ENCODE results near the gene SOX4.
"Not testable (repeated sequence)": the region's sequence is repeated elsewhere in the genome, so short reads cannot be mapped to it uniquely, and the experiment has no call there.

SOX4 gene

DNA sequence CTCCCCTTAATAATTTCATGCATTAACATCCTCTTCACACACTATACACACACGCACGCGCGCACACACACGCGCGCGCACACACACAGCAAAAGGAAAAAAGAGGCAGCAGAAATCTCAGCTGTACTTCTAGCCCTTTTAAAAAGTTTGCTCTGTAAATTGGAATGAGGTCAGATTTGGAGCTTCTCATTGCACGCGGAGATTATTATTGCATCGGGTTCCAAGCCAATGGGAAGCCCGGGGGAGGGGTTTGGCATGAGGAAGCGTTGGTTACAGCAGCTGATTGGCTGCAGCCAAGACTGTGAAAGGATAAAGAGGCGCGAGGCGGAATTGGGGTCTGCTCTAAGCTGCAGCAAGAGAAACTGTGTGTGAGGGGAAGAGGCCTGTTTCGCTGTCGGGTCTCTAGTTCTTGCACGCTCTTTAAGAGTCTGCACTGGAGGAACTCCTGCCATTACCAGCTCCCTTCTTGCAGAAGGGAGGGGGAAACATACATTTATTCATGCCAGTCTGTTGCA lies at the start of gene SOX4:
TSS of gene SOX4 (plus strand) at position 340 of the 515 bp plus-strand sequence. CDS start 784 bp downstream, outside the sequence.
- peak; percentile 96 for DNase-seq (ENCODE audit: low spot score)

GRCh38 chr6:21552286-21552685 lies 41.3 kb upstream of the SOX4 start:
- DNase-seq (ENCODE audit: low spot score) = not testable (repeated sequence)

DNA sequence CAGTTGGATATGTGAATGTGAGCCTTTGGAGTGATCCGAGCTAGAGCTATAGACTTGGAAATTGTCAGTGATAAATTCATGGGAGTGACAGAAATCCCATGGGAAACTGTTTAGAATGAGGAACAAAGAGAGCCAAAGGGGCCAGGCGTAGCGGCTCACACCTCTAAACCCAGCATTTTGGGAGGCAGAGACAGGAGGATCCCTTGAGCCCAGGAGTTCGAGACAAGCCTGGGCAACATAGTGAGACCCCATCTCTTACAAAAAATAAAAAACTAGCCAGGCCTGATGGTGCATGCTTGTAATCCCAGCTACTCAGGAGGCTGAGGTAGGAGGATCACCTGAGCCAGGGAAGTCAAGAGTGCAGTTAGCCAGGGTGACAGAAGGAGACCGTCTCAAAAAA lies 39.3 kb upstream of the SOX4 start:
- DNase-seq (ENCODE audit: low spot score) = no peak

DNA sequence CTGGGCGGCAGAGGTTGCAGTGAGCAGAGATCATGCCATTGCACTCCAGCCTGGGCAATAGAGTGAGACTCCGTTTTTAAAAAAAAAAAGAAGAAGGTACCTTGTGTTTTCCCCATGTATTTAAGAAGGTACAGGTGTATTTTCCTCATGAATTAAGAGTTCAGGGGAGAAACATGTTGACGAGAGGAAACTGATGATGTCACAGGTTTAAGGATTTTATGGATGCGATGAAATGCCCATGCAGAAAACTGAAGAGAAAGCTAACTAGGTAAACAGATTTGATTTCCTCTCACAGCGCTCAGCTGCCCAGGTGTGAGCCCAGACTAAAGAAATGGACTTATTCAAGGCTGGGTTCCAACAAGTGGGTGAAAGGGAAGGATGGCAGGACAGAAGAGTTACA lies 38.4 kb upstream of the SOX4 start:
- no peak for DNase-seq (ENCODE audit: low spot score)

DNA sequence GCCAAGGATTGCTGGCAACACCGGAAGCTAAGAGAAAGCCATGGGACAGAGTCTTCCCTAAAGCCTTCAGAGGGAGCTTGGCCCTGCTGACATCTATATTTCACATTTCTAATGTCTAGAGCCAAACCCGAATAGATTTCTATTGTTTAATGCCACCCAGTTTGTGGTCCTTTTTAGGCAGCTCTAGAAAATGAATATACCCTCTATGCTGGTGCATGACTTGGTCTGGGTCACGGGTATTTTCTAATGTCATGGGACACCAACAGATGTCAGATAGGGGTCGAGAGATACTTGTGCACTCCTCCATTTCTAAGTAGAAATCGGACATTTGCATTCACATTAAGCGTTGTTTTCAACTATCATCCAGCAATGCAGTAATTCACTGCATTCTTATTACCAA lies 37.0 kb upstream of the SOX4 start:
- DNase-seq (ENCODE audit: low spot score) = no peak

DNA sequence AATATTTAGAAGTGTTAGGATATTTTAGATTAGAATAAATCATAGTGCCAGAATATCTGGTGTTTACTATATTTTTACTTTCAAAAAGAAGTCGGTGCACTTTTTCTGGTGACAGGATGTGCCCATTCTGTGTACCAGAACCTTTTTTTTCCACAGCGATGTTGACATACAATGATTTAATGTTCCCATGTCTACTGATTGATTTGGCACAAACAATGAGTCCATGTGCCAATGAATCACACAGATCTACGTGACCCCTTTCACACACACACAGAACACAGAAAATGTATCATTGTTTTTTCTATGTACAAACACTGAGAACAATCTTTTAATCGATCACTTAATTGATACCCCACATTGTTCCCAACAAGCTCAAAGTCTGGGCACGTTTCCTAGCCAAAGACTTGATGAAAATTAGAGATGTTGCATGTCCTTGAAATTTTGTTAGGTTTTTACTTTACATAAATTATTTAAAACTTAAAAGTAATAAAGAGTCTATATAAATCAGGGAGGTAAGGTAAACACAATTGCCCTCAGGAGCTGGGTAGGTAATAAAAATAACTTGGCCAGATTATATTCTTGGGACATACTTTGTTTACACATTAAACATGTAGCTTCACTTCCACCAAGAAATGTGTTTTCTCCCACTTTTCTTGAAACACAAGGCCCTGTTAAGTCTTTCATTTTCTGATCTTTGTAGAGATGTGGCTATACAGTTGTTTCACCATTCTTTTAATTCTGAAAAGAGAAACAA lies 36.4 kb upstream of the SOX4 start:
- DNase-seq (ENCODE audit: low spot score) = no peak

DNA sequence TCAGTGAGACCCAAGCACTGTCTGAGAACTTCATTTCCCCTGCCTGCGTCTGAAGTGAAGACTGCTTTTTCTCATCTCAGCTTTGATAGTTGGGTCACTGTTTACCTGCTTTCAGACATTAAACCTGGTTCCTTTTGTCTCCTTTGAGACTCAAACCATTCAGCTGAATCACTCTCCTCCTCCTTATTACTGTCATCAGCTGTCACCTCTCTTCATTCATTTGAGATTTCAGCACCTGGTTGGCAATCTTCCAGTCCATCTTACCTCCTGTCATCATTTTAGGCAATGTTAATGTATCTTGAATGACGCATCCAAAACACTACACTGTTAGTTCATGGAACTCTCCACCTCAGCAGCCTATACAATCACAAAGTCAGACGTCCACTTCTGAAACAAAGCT lies 34.3 kb upstream of the SOX4 start:
- DNase-seq (ENCODE audit: low spot score) = no peak

DNA sequence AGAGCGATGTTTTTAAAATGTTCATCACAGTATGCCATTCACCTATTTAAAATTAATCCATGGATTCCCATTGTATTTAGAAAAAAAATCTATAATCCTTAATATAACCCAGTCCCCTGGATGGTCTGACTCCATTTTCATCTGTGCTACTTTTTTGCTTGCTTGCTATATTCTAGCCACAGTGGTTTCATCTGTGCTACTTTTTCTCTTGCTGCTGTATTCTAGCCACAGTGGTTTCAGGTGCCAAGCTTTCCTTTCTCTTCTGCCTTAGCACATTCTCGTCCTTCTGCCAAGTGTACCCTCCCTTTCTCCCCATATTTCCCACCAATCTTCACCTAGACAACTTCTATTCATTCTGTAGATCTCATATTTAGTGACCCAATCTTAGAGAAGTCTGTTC lies 33.3 kb upstream of the SOX4 start:
- no peak for DNase-seq (ENCODE audit: low spot score)

- no peak for DNase-seq (ENCODE audit: low spot score)
Observed at GRCh38 chr6:21565431-21565830, 28.1 kb upstream of the SOX4 start.

GRCh38 chr6:21578523-21578922 lies 15.0 kb upstream of the SOX4 start:
- DNase-seq (ENCODE audit: low spot score) = no peak

DNA sequence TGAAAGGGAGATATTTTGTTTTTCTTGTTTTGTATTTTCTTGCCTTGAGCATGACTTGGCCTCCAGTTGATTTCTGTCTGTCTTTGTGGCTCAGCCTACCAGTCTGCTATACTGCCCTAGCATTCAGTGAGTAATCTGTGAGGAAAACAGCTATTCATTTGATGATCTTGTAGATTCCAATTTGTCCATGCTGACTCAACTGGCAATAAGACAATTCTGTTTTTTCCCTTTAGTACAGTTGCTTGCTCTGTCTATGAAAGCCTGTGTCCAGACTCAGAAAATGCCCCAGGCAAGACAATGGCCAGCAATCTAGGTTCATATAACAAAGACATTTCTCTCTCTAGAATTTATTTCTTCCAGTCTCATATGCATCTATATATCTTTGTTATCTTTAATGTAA lies 10.9 kb upstream of the SOX4 start:
- DNase-seq (ENCODE audit: low spot score) = peak; percentile 35

GRCh38 chr6:21586300-21586699 lies 7.3 kb upstream of the SOX4 start:
- no peak for DNase-seq (ENCODE audit: low spot score)

- no peak for DNase-seq (ENCODE audit: low spot score)
Observed at GRCh38 chr6:21586740-21587178, 6.8 kb upstream of the SOX4 start.

- DNase-seq (ENCODE audit: low spot score) = peak; percentile 41
Observed at GRCh38 chr6:21587179-21587960, 6.2 kb upstream of the SOX4 start.

GRCh38 chr6:21587961-21588480 lies 5.5 kb upstream of the SOX4 start:
- no peak for DNase-seq (ENCODE audit: low spot score)

DNA sequence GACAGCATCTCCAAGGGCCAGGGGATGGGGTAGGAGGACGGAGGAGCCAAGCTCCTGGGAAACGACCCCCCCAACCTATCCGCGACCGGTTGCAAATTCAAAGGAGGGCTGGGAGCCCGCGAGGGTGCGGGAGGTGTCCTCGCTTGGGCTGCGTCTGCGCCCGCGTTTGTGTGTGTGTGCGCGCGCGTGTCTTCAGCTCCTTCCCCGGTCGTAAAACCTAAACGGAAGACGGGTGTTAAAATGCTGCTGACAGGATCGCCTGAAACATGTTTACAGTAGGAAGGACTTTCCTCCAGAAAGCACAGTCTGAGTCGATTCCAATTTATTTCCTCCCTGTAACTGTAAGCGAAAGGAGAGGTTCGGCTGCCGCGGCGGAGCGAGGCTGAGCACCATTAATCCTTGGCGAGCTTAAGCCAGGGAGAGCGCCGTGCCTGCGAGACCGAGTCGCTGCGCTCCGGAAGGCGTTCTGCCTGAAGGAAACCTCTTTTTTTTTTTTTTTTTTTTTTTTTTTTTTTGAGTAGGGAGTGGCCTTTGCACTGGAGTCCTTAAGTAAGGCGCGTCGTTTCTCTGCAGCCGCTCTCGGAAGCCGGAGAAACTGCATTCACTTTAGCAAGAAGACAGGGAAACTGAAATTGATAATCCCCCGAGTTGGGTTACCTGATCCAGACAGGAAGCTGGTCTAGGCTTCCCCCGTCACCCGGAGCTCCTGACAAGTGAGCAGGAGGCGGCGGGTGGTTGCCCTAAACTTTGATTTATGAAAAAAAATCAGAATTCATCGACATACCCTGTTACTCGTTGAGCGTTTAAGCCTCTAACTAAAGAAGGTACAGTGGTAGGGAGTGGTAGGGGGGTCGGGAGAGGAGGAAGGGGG lies 4.8 kb upstream of the SOX4 start:
- DNase-seq (ENCODE audit: low spot score) = peak; percentile 63

DNA sequence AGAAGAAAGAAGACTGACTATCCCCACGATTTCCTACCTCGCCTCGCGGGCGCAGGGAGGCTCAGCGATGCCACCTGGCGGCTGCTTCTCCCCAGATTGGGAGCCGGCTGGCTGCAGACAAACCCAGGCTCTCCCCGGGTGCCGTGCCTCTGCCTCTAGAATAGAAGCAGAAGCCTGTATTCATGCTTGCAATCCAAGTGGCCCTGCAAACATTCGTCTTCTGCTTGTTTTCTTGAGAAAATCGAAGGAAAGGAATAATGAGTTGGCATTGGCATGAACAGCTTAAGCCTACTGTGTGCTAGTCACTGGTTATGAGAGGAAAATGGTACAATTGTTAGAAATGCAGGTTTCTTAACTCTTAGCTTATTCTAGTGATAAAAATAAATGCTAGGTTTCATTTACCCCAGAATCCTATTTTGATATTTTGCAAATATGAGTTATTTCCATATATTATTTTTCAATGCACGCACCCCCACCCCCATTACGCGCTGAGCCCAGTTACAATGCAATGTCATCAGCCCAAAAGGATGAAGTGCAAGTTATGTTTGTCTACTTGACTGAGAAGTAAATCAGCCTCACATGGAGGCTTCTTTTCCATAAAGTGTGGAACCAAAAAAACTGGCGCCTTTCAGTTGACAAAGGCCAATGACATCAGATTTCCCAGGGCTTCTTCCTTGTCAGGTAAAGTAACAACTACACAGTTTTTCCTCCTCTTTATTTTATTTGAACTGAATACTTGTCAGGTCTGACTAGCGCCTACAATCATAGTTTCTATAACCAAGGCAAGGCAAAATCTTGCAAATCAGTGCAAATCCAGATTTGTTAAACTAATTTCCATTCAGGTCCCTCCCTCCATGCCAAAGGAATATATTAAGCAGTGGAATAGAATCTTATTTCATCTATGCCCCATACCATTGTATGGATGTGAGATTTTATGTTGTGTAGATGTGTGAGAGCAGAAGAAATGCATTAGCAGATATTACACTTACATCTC lies 3.9 kb upstream of the SOX4 start:
- peak; percentile 77 for DNase-seq (ENCODE audit: low spot score)

- DNase-seq (ENCODE audit: low spot score) = no peak
Observed at GRCh38 chr6:21590346-21590745, 3.2 kb upstream of the SOX4 start.

DNA sequence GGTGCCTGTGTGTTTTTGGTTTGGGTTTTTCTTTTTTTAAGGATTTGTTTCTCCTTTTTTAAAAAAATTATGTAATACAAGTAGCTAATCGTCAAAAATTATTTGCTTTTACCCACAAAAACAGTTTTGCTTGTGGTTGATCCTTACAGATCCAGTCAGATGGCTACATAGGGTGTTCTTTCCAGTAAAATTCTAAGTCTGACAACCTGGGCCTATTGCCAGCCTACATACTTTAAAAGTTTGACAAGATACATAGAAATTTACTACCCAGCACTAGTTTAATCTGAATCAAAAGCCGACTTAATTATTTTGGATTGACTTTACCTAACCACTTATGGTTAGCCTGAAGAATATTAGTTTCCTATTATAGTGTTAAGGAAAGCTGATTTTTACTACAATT lies 2.1 kb upstream of the SOX4 start:
- no peak for DNase-seq (ENCODE audit: low spot score)

GRCh38 chr6:21592953-21593352 lies 598 bp upstream of the SOX4 start:
- DNase-seq (ENCODE audit: low spot score) = no peak

DNA sequence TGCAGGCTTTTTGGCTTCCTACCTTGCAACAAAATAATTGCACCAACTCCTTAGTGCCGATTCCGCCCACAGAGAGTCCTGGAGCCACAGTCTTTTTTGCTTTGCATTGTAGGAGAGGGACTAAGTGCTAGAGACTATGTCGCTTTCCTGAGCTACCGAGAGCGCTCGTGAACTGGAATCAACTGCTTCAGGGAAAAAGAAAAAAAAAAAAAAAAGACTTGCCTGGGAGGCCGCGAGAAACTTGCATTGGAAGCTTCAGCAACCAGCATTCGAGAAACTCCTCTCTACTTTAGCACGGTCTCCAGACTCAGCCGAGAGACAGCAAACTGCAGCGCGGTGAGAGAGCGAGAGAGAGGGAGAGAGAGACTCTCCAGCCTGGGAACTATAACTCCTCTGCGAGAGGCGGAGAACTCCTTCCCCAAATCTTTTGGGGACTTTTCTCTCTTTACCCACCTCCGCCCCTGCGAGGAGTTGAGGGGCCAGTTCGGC lies 420 bp downstream of the SOX4 start:
- peak; percentile 38 for DNase-seq (ENCODE audit: low spot score)
